Heart left ventricle (tissue), 16 donors: ENCODE results near the gene PLK3. TPM values are rescaled to one million over a fixed set of nuclear protein-coding genes. Genes with fewer than 3 reads are reported as not detected.

Source experiments
- ATAC-seq, 4 donors: fragments of 200-7000 bp; cut with Tn5 transposase; one replicate each; pipeline ENCODE4 v1.9.1; 2020 to 2022; ENCODE audit warnings: moderate library complexity in 4 of 4, mild to moderate bottlenecking in 3 of 4, moderate number of reproducible peaks in 1 of 4
- DNase-seq, 5 donors: peaks; one replicate each; pipeline ENCODE4 v3.0.0-alpha.2; 2020
- H3K27ac ChIP-seq, 12 donors: fragments of 200-600 bp; sonication (generic) in 4 of 12; one replicate each; pipeline versions ENCODE4 v1.5.0 to v1.8.0; 2016 to 2022; ENCODE audit warnings: mild to moderate bottlenecking in 2 of 12
- H3K27me3 ChIP-seq, 9 donors: fragments of 200-600 bp; sonication (generic) in 2 of 9; one replicate each; pipeline versions ENCODE4 v1.5.1 to v1.8.0; 2016 to 2022; ENCODE audit warnings: mild to moderate bottlenecking in 3 of 9
- H3K36me3 ChIP-seq, 9 donors: fragments of 200-600 bp; sonication (generic) in 2 of 9; one replicate each; pipeline versions ENCODE4 v1.5.0 to v1.8.0; 2018 to 2022; ENCODE audit warnings: mild to moderate bottlenecking in 2 of 9
- H3K4me1 ChIP-seq, 12 donors: fragments of 200-600 bp; sonication (generic) in 4 of 12; one replicate each; pipeline versions ENCODE4 v1.5.0 to v1.8.0; 2016 to 2022; ENCODE audit warnings: mild to moderate bottlenecking in 3 of 12
- H3K4me3 ChIP-seq, 12 donors: fragments of 200-600 bp; sonication (generic) in 4 of 12; one replicate each; pipeline versions ENCODE4 v1.5.0 to v1.8.0; 2017 to 2022; ENCODE audit warnings: mild to moderate bottlenecking in 9 of 12, moderate library complexity in 4 of 12
- H3K9me3 ChIP-seq, 12 donors: fragments of 200-600 bp; sonication (generic) in 4 of 12; one replicate each; pipeline versions ENCODE4 v1.5.0 to v1.8.0; 2016 to 2022; ENCODE audit warnings: mild to moderate bottlenecking in 1 of 12
- POLR2A ChIP-seq, 2 donors: fragments of 450-650 bp; IDR thresholded peaks; one replicate each; pipeline ENCODE4 v1.6.1; 2017; ENCODE audit warnings: antibody characterized with exemption in 2 of 2, mild to moderate bottlenecking in 2 of 2, moderate library complexity in 2 of 2
- WGBS, 4 donors: extraction: QIAGEN DNeasy Blood & Tissue Kit in 2 of 4; methylation state at CpG; one replicate each; pipeline versions ENCODE4 v1.1.5 to v1.1.7; 2013 to 2018; 5-methylcytosine and 5-hydroxymethylcytosine counted together
- intact Hi-C, 10 donors: fragments of 100-400 bp; cut with DNase I; formaldehyde crosslinking; loops; one replicate each; pipeline versions ENCODE4 v1.11.1 to v1.14.2; 2022
- polyA plus RNA-seq, 2 donors: library from polyadenylated mRNA; stranded (reverse); fragments of 200-250 nt; gene quantifications; one replicate each; pipeline ENCODE4 v1.2.3, GENCODE V29; 2013
- total RNA-seq, 9 donors: library from RNA; depleted of rRNA in 2 of 9; stranded (reverse); fragments of >200 nt in 2 of 9; fragmentation: NEBNext Ultra II Directional in 3 of 9; extraction: Animal tissue kit (Norgen Biotek cat#: 25700) in 3 of 9; gene quantifications; one replicate each; pipeline versions ENCODE4 v1.1.0 to v1.2.4, GENCODE V29; 2016 to 2023
- TF ChIP-seq, protein P1 (sequence below), 12 donors: fragments of 200-600 bp; sonication (generic) in 4 of 12; IDR thresholded peaks; one replicate each; pipeline versions ENCODE4 v1.5.0 to v1.8.0; 2018 to 2022; ENCODE audit warnings: antibody characterized with exemption in 12 of 12, mild to moderate bottlenecking in 5 of 12
- donor health status: ischemic (EF 13 %, LVEDD 7.1; RV severe dilation, severe dysfunction).
- donor health status: healthy with polysubstance abuse.
- donor health status: DM: no; HTN: yes; CAD: no.
- donor health status: DM: no; HTN: no; CAD: no.
- donor health status: ischemic (EF 25% LVEDD 6.9; RV normal size, moderate dysfunction).
- donor health status: ischemic (EF 25% LVEDD 5.7; RV mildly dilated, moderate dysfunction).
- donor health status: healthy.
- donor health status: DM: yes; HTN: yes; CAD: no.
- donor health status: ischemic (EF 35%, LVEDD 5.7; RV mildly dilated, moderate dysfunction).
- donor health status: nonischemic (EF 11% LVEDD 7.7; RV severe dilation, severe dysfunction).
- donor health status: DM: yes; HTN: yes; CAD: no.
- donor health status: PGD.
- donor health status: ischemic (EF 29% LVEDD 5.4; RV normal size, mild dysfunction).
- donor health status: nonischemic (EF 23%, LVEDD 6.1; RV moderate dilation, normal function).

The PLK3 gene
- total and polyA plus RNA-seq, 11 donors: 4.5 to 17.9 (median 6.6) TPM

DNA sequence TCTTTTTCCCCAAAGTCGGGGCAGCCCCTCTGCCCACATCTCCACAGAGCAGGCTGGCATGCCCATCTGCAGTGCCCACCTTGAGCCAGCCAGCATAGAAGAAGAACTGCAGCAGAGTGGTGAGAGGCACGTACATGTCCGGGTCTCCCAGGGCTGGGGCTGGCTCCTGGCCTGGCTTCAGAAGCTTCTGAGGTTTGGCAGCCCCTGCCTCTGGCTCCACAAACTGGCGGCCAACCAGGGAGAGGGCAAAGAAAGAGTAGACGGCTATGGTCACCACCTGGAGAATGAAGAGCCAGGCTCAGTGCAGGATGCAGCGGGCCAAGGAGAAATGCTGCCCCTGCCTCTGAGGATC, 15.2 kb upstream of the PLK3 start:
- Histone ChIP-seq H3K4me3 (peak overlapping the region in 2 of 12 donors; percentile 58 to 60), H3K36me3 (peaks cover 0 to 21% (median 14%) of the 10 kb centered on the region in 9 donors), H3K27me3 (no peaks in the 10 kb centered on the region), H3K9me3 (no peaks in the 10 kb centered on the region), H3K27ac (no peak overlapping the region), H3K4me1 (peaks cover 0 to 33% (median 25%) of the 10 kb centered on the region in 12 donors)
- intact Hi-C loops: loop anchor here in 7 of 10 donors (5.0 to 10.0 kb wide), 9 partner anchors 42 to 520 kb away; partner anchors contain the start of genes HECTD3 (in 3 of the 7), UROD (in 3 of the 7), EIF2B3 (in 2 of the 7) and KIF2C (in 1 of the 7)
- WGBS, 4 donors: 81 to 90% (median 87%) methylated on average over 6 of the region's 6 CpGs
- DNase-seq (peak in 1 of 5 donors; percentile 21), ATAC-seq (no peak)
- TF ChIP-seq, protein P1, sequence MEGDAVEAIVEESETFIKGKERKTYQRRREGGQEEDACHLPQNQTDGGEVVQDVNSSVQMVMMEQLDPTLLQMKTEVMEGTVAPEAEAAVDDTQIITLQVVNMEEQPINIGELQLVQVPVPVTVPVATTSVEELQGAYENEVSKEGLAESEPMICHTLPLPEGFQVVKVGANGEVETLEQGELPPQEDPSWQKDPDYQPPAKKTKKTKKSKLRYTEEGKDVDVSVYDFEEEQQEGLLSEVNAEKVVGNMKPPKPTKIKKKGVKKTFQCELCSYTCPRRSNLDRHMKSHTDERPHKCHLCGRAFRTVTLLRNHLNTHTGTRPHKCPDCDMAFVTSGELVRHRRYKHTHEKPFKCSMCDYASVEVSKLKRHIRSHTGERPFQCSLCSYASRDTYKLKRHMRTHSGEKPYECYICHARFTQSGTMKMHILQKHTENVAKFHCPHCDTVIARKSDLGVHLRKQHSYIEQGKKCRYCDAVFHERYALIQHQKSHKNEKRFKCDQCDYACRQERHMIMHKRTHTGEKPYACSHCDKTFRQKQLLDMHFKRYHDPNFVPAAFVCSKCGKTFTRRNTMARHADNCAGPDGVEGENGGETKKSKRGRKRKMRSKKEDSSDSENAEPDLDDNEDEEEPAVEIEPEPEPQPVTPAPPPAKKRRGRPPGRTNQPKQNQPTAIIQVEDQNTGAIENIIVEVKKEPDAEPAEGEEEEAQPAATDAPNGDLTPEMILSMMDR (IDR thresholded peaks at IDR 0.05): no peak
- TF ChIP-seq POLR2A (IDR thresholded peaks at IDR 0.05): no peak

DNA sequence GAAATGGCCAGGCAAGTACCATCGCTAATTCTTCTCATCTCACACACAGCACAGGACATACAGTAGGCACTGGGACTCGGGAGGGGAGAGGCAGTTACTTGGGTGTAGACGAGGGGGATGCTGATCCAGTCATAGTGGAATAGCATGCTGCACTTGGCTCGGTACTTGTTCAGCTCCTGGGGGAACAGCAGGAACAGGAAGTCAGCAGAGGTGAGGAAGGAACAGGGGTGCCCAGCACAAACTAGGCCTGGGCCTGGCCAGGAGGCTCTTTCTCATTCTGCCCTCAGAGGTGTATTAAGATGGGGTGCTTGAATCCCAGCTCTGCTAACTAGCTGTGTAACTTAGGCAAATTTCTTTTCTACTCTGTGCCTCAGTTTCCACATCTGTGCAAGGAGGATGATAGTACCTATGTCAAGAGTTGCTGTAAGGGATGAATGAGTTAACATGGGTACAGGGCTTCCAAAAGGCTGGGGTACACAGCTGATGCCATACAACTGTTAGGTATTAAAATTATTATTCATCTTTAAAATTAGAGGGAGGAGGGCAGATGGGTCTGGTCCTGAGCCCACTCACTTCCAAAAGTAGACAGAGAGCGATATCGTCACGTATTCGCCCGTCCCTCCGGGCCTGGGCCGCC, 14.6 kb upstream of the PLK3 start:
- Histone ChIP-seq H3K9me3 (no peaks in the 10 kb centered on the region), H3K4me3 (peak overlapping the region; percentile 2 to 63 (median 52)), H3K36me3 (peaks cover 0 to 15% (median 9%) of the 10 kb centered on the region in 9 donors), H3K27ac (peak overlapping the region in 11 of 12 donors; percentile 11 to 68 (median 53)), H3K27me3 (no peaks in the 10 kb centered on the region), H3K4me1 (peaks cover 0 to 33% (median 25%) of the 10 kb centered on the region in 12 donors)
- ATAC-seq: no peak
- intact Hi-C loops: loop anchor here in 7 of 10 donors (2.0 to 10.0 kb wide), 10 partner anchors 42 to 519 kb away; partner anchors contain the start of genes HECTD3 (in 3 of the 7), UROD (in 3 of the 7), EIF2B3 (in 2 of the 7) and RNU5D-1 (in 2 of the 7)
- TF ChIP-seq, protein P1 (IDR thresholded peaks at IDR 0.05): no peak
- TF ChIP-seq POLR2A (IDR thresholded peaks at IDR 0.05): no peak
- WGBS, 4 donors: 30 to 36% (median 33%) methylated on average over 11 of the region's 11 CpGs
- no peak for DNase-seq

DNA sequence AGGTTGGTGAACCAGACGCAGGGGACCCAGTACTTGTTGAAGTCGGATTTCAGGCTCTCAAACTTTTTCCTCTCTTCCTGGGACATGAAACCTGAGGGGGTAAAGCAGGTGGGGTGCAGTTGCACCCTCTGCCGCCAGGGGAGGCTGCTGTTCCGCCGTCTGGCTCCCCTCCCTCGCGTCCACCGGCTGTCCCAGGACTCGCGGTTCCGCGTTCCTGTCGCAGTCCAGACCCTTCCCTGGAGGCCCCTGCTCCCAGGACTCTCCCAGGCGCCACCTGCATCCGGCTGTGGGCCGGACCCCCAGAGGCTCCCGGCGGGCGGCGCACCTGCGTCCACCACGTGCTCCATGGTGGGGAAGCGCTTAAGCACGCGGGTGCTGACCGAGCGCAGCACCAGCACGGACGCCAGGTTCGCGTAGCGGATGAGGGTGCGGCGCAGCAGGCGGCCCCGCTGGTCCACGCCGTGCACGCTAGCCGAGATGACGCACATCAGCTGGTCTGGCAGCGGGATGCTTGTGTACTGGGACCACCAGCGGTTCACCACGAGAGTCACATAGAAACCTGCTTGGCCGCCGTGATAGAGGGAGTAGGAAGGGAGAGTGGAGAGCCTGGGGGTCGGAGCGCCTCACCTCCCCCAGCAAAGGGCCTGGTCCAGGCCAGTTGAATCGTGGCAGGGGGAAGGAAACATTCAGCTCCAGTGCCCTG, 13.9 kb upstream of the PLK3 start:
- peaks cover 0 to 33% (median 25%) of the 10 kb centered on the region in 12 donors for H3K4me1 ChIP-seq
- WGBS, 4 donors: 7 to 12% (median 8%) methylated on average over 42 to 49 of the region's 49 CpGs
- H3K27me3 ChIP-seq: no peaks in the 10 kb centered on the region
- no peaks in the 10 kb centered on the region for H3K9me3 ChIP-seq
- peak; percentile 64 to 87 (median 68) for DNase-seq
- ATAC-seq: peak; percentile 56 to 77 (median 71)
- peak overlapping the region in 11 of 12 donors; percentile 11 to 68 (median 53) for H3K27ac ChIP-seq
- peaks cover 0 to 8% (median 4%) of the 10 kb centered on the region in 9 donors for H3K36me3 ChIP-seq
- intact Hi-C loops: loop anchor here in 7 of 10 donors (2.0 to 10.0 kb wide), 10 partner anchors 41 to 519 kb away; partner anchors contain the start of genes HECTD3 (in 3 of the 7), UROD (in 3 of the 7), EIF2B3 (in 2 of the 7) and RNU5D-1 (in 2 of the 7)
- peak overlapping the region; percentile 2 to 63 (median 52) for H3K4me3 ChIP-seq
- TF ChIP-seq, protein P1 (IDR thresholded peaks at IDR 0.05): peak; percentile 93 to 99 (median 98)
- no peak for TF ChIP-seq POLR2A (IDR thresholded peaks at IDR 0.05)
